ENCODE data around the gene SH3BP5L. TPM values are rescaled to one million over a fixed set of nuclear protein-coding genes. Genes with fewer than 3 reads are reported as not detected.

Gene SH3BP5L
- total and polyA plus RNA-seq, 2 of the 13 experiments (the other 11 are each of a cell fraction or from before 2014, with no cell fraction given) = 10.3 to 14.9 TPM

GRCh38 chr1:248858891-248859889 is 33.5 kb upstream of the SH3BP5L start, which contains the start of gene ZNF692 (continued):
- TF ChIP-seq KDM1A (CRISPR knock-in tag; IDR thresholded peaks at IDR 0.05) (no peak), ZBTB3 (CRISPR knock-in tag; IDR thresholded peaks at IDR 0.05; ENCODE audit: borderline replicate concordance, low read depth) (0 out of 2 replicates have a peak, but pooled peaks have one; percentile 50), CAMTA2 (CRISPR knock-in tag; IDR thresholded peaks at IDR 0.05; ENCODE audit: borderline replicate concordance) (no peak), ZNF749 (CRISPR knock-in tag; IDR thresholded peaks at IDR 0.05; ENCODE audit: borderline replicate concordance) (no peak), ZNF691 (CRISPR knock-in tag; IDR thresholded peaks at IDR 0.05; ENCODE audit: borderline replicate concordance, low read depth) (no peak; the same call in 1 of the 2 replicates), ZNF672 (CRISPR knock-in tag; IDR thresholded peaks at IDR 0.05) (no peak), ATF5 (CRISPR knock-in tag; IDR thresholded peaks at IDR 0.05; ENCODE audit: low read depth) (no peak), IKZF5 (CRISPR knock-in tag; IDR thresholded peaks at IDR 0.05) (peak; percentile 65), ZNF282 (IDR thresholded peaks at IDR 0.05; ENCODE audit: partially characterized antibody) (no peak), ZSCAN25 (CRISPR knock-in tag; IDR thresholded peaks at IDR 0.05) (no peak), ZNF18 (CRISPR knock-in tag; IDR thresholded peaks at IDR 0.05; ENCODE audit: insufficient replicate concordance) (peak; percentile 48)
